Astrocyte of the spinal cord (primary cell): Measurements from ENCODE around the gene HSPA14.
"Not testable (repeated sequence)": the region's sequence is repeated elsewhere in the genome, so short reads cannot be mapped to it uniquely, and the experiment has no call there.

ENCODE experiments used
- DNase-seq: peaks from one replicate; pipeline ENCODE4 v3.0.0; 2011; ENCODE audit warnings: low read depth, low spot score
- H3K4me3 ChIP-seq: 2 replicates; pipeline ENCODE4 v1.5.1; 2011; ENCODE audit warnings: low read depth, mild to moderate bottlenecking, low read length, moderate library complexity
- CTCF ChIP-seq: IDR thresholded peaks from 2 replicates; pipeline ENCODE4 v1.5.1; 2012; ENCODE audit warnings: low read depth, mild to moderate bottlenecking, low read length, inconsistent platforms
- in situ Hi-C: cut with HindIII; loops from 2 replicates; pipeline ENCODE4 v1.10.0; 2017; ENCODE audit warnings: low sequenced_read_pairs

Gene HSPA14

DNA sequence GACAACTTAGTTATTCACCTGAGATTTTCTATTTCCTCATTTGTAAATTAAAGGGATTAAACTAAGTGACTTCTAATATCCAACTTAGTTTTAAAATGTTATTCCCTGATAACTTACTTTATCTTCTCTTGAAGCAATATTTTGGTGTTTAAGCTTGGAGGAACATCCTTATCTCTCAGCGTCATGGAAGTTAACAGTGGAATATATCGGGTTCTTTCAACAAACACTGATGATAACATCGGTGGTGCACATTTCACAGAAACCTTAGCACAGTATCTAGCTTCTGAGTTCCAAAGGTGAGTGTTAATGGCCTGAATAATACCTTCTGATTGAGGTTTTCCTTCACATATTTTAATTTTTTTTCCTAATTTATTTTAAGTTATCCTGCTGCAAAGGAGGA, 14.1 kb downstream of the HSPA14 start:
- in situ Hi-C loops: no loop called here
- no peak for TF ChIP-seq CTCF

GRCh38 chr10:14855453-14855852, 17.3 kb downstream of the HSPA14 start:
- no peak overlapping the region for H3K4me3 ChIP-seq
- TF ChIP-seq CTCF: no peak
- in situ Hi-C loops: no loop called here
- DNase-seq: no peak

More for the DNA sequence above, 14.1 kb downstream of the HSPA14 start:
- no peak for DNase-seq
- no peak overlapping the region for H3K4me3 ChIP-seq

GRCh38 chr10:14858338-14858960, 20.3 kb downstream of the HSPA14 start:
- no peak overlapping the region for H3K4me3 ChIP-seq
- TF ChIP-seq CTCF: no peak
- in situ Hi-C loops: no loop called here
- no peak for DNase-seq

DNA sequence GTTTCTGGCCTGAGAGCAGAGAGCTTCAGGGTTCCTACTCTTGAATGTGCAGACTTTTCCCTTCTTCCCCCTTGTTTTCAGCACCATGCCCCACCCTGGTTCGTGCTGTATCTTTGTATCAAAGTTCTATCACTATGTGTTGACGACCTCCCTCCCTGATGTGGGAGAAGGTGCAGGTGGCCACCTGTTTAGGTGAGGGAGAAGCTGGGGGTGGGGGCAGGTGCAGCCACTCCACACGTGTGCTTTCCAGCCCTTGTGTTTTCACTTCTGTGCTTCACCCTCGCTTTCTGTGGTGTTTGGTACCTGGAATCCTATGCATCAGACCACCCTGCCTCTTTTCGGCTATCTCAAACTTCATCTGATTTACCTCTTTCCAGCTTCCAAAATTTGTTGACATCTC, 20.9 kb downstream of the HSPA14 start:
- in situ Hi-C loops: no loop called here
- no peak overlapping the region for H3K4me3 ChIP-seq
- DNase-seq: no peak
- no peak for TF ChIP-seq CTCF

- H3K4me3 ChIP-seq: no peak overlapping the region
- DNase-seq: no peak
- in situ Hi-C loops: no loop called here
- TF ChIP-seq CTCF: no peak
Observed at GRCh38 chr10:14859775-14860174, 21.7 kb downstream of the HSPA14 start.

GRCh38 chr10:14860791-14861190, 22.7 kb downstream of the HSPA14 start:
- no peak for TF ChIP-seq CTCF
- in situ Hi-C loops: no loop called here
- no peak overlapping the region for H3K4me3 ChIP-seq
- DNase-seq: no peak

DNA sequence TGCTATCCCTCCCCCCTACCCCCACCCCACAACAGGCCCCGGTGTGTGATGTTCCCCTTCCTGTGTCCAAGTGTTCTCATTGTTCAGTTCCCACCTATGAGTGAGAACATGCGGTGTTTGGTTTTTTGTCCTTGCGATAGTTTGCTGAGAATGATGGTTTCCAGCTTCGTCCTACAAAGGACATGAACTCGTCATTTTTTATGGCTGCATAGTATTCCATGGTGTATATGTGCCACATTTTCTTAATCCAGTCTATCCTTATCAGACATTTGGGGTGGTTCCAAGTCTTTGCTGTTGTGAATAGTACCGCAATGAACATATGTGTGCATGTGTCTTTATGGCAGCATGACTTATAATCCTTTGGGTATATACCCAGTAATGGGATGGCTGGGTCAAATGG, 26.4 kb downstream of the HSPA14 start:
- H3K4me3 ChIP-seq, DNase-seq, in situ Hi-C loops: not testable (repeated sequence)

DNA sequence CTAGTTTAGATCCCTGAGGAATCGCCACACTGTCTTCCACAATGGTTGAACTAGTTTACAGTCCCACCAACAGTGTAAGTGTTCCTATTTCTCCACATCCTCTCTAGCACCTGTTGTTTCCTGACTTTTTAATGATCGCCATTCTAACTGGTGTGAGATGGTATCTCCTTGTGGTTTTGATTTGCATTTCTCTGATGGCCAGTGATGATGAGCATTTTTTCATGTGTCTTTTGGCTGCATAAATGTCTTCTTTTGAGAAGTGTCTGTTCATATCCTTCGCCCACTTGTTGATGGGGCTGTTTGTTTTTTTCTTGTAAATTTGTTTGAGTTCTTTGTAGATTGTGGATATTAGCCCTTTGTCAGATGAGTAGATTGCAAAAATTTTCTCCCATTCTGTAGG, 26.8 kb downstream of the HSPA14 start:
- in situ Hi-C loops, DNase-seq, H3K4me3 ChIP-seq: not testable (repeated sequence)
